ENCODE measurements around the gene CD36. TPM values are rescaled to one million over a fixed set of nuclear protein-coding genes. Genes with fewer than 3 reads are reported as not detected.

Gene CD36
- total RNA-seq, 1 experiment from 2014 or later = 1.4 TPM

- TF ChIP-seq ZBTB21 (CRISPR knock-in tag; IDR thresholded peaks at IDR 0.05; ENCODE audit: borderline replicate concordance) (no peak), FOXJ3 (CRISPR knock-in tag; IDR thresholded peaks at IDR 0.05; ENCODE audit: borderline replicate concordance) (no peak), IRF2 (CRISPR knock-in tag; IDR thresholded peaks at IDR 0.05; ENCODE audit: borderline replicate concordance, low read depth) (no peak)
These were observed 2.4 kb upstream of the CD36 start (continued) for GRCh38 chr7:80635998-80636397.

GRCh38 chr7:80636709-80637108, 1.7 kb upstream of the CD36 start:
- ChIA-PET CTCF (no interaction called here), POLR2A (no interaction called here)
- H3K4me3 Mint-ChIP-seq = no peak overlapping the region
- DNase-seq (ENCODE audit: low spot score) = no peak
- no peak overlapping the region for H3K27ac Mint-ChIP-seq
- H3K36me3 Mint-ChIP-seq = no peaks in the 10 kb centered on the region
- ATAC-seq = no peak
- no peaks in the 10 kb centered on the region for H3K27me3 Mint-ChIP-seq (ENCODE audit: low read depth)
- 0 out of 2 replicates have a peak, but pooled peaks cover 5% of the 10 kb centered on the region for H3K4me1 Mint-ChIP-seq
- no peak for TF ChIP-seq ERG (CRISPR knock-in tag; IDR thresholded peaks at IDR 0.05)
- TF ChIP-seq, protein P1, sequence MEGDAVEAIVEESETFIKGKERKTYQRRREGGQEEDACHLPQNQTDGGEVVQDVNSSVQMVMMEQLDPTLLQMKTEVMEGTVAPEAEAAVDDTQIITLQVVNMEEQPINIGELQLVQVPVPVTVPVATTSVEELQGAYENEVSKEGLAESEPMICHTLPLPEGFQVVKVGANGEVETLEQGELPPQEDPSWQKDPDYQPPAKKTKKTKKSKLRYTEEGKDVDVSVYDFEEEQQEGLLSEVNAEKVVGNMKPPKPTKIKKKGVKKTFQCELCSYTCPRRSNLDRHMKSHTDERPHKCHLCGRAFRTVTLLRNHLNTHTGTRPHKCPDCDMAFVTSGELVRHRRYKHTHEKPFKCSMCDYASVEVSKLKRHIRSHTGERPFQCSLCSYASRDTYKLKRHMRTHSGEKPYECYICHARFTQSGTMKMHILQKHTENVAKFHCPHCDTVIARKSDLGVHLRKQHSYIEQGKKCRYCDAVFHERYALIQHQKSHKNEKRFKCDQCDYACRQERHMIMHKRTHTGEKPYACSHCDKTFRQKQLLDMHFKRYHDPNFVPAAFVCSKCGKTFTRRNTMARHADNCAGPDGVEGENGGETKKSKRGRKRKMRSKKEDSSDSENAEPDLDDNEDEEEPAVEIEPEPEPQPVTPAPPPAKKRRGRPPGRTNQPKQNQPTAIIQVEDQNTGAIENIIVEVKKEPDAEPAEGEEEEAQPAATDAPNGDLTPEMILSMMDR (IDR thresholded peaks at IDR 0.05) = no peak
- no peak for TF ChIP-seq MXD4 (CRISPR knock-in tag; IDR thresholded peaks at IDR 0.05; ENCODE audit: borderline replicate concordance)
- TF ChIP-seq, protein P2, sequence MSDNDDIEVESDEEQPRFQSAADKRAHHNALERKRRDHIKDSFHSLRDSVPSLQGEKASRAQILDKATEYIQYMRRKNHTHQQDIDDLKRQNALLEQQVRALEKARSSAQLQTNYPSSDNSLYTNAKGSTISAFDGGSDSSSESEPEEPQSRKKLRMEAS (CRISPR knock-in tag; IDR thresholded peaks at IDR 0.05) = no peak
- no peak for TF ChIP-seq ZMAT4 (CRISPR knock-in tag; IDR thresholded peaks at IDR 0.05)
- no peak for TF ChIP-seq ZBTB43 (CRISPR knock-in tag; IDR thresholded peaks at IDR 0.05)
- no peak for TF ChIP-seq CDX4 (CRISPR knock-in tag; IDR thresholded peaks at IDR 0.05; ENCODE audit: borderline replicate concordance)
- TF ChIP-seq JAZF1 (CRISPR knock-in tag; IDR thresholded peaks at IDR 0.05) = no peak
- TF ChIP-seq, protein P3, sequence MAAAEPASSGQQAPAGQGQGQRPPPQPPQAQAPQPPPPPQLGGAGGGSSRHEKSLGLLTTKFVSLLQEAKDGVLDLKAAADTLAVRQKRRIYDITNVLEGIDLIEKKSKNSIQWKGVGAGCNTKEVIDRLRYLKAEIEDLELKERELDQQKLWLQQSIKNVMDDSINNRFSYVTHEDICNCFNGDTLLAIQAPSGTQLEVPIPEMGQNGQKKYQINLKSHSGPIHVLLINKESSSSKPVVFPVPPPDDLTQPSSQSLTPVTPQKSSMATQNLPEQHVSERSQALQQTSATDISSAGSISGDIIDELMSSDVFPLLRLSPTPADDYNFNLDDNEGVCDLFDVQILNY (CRISPR knock-in tag; IDR thresholded peaks at IDR 0.05) = no peak
- no peak for TF ChIP-seq NR3C1 (CRISPR knock-in tag; conservative IDR thresholded peaks at IDR 0.05; ENCODE audit: low read depth)
- TF ChIP-seq ZNF138 (CRISPR knock-in tag; conservative IDR thresholded peaks at IDR 0.05) = no peak
- TF ChIP-seq NFATC4 (CRISPR knock-in tag; IDR thresholded peaks at IDR 0.05) = no peak
- no peak for TF ChIP-seq ETV6 (CRISPR knock-in tag; IDR thresholded peaks at IDR 0.05)
- TF ChIP-seq AFF4 (CRISPR knock-in tag; IDR thresholded peaks at IDR 0.05; ENCODE audit: borderline replicate concordance) = no peak
- TF ChIP-seq ZNF423 (CRISPR knock-in tag; IDR thresholded peaks at IDR 0.05) = no peak
- TF ChIP-seq STAT6 (CRISPR knock-in tag; conservative IDR thresholded peaks at IDR 0.05; ENCODE audit: low read depth) = no peak
- no peak for TF ChIP-seq TEAD1 (CRISPR knock-in tag; IDR thresholded peaks at IDR 0.05)
- no peak for TF ChIP-seq ZNF512 (CRISPR knock-in tag; IDR thresholded peaks at IDR 0.05; ENCODE audit: borderline replicate concordance)
- H3K9me3 Mint-ChIP-seq = no peaks in the 10 kb centered on the region

All from WTC11 (cell line).